SK-N-SH (cell line): Measurements from ENCODE around the gene MYPOP. TPM values are rescaled to one million over a fixed set of nuclear protein-coding genes. Genes with fewer than 3 reads are reported as not detected.

ENCODE experiments used
- CTCF ChIA-PET: fragments of 300-600, 350-600 bp; formaldehyde crosslinking; extraction: SDS; loops from one replicate; lab custom pipeline; 2021; lab: Yijun Ruan, JAX
- POLR2A ChIA-PET: fragments of 350-600 bp; sonication (Branson Sonifier 250); formaldehyde crosslinking; extraction: SDS; loops from one replicate; lab custom pipeline; 2020; ENCODE audit warnings: antibody characterized with exemption, inconsistent platforms; lab: Yijun Ruan, JAX
- DNase-seq: peaks from one replicate; pipeline ENCODE4 v3.0.0; 2012
- H2AFZ ChIP-seq: fragments of 200-600 bp; sonication (generic); 2 replicates; pipeline ENCODE4 v1.8.1; 2016; ENCODE audit warnings: antibody characterized with exemption, mild to moderate bottlenecking, low read depth
- H3F3A ChIP-seq: fragments of 200-600 bp; sonication (generic); replicated peaks from 2 replicates; pipeline ENCODE3; 2016; ENCODE audit warnings: antibody characterized with exemption, mild to moderate bottlenecking; ENCODE audit not compliant: insufficient read depth
- H3K27ac ChIP-seq, 2 experiments: fragments of 200-500 bp in 1 of 2; fragments of 200-600 bp in 1 of 2; sonication (Bioruptor generic) in 1 of 2; sonication (generic), shearing (Covaris generic) in 1 of 2; 2 replicates each; pipeline versions ENCODE4 v1.5.1 to v1.6.1; 2014 to 2016; ENCODE audit warnings: low read depth in 2 of 2, inconsistent platforms in 1 of 2, low read length in 1 of 2, mild to moderate bottlenecking in 1 of 2, mixed read lengths in 1 of 2
- H3K27me3 ChIP-seq: fragments of 200-600 bp; sonication (generic), shearing (Covaris generic); 2 replicates; pipeline ENCODE4 v1.6.1; 2016; ENCODE audit warnings: mixed run types; ENCODE audit not compliant: insufficient read depth
- H3K36me3 ChIP-seq, 2 experiments: fragments of 200-500 bp in 1 of 2; fragments of 200-600 bp in 1 of 2; sonication (Bioruptor generic) in 1 of 2; sonication (generic) in 1 of 2; replicated peaks in 1 of 2; 2 replicates each; pipeline versions ENCODE3 to v1.5.1; 2014 to 2016; ENCODE audit warnings: low read length in 1 of 2, mild to moderate bottlenecking in 1 of 2; ENCODE audit not compliant: insufficient read depth in 2 of 2, control insufficient read depth in 1 of 2
- H3K4me1 ChIP-seq, 2 experiments: fragments of 200-500 bp in 1 of 2; fragments of 200-600 bp in 1 of 2; sonication (Bioruptor generic) in 1 of 2; sonication (generic), shearing (Covaris generic) in 1 of 2; 2 replicates each; pipeline versions ENCODE4 v1.5.1 to v1.6.1; 2014 to 2016; ENCODE audit warnings: low read depth in 1 of 2, low read length in 1 of 2, mixed run types in 1 of 2; ENCODE audit not compliant: insufficient read depth in 2 of 2, control insufficient read depth in 1 of 2
- H3K4me2 ChIP-seq: fragments of 200-600 bp; sonication (generic), shearing (Covaris generic); 2 replicates; pipeline ENCODE4 v1.6.1; 2017; ENCODE audit warnings: mixed run types
- H3K4me3 ChIP-seq, 2 experiments: fragments of 200-500 bp in 1 of 2; fragments of 200-600 bp in 1 of 2; sonication (Bioruptor generic) in 1 of 2; sonication (generic), shearing (Covaris generic) in 1 of 2; 2 replicates each; pipeline versions ENCODE4 v1.5.1 to v1.8.1; 2014 to 2016; ENCODE audit warnings: low read depth in 2 of 2, inconsistent platforms in 1 of 2, low read length in 1 of 2, mild to moderate bottlenecking in 1 of 2, mixed read lengths in 1 of 2, moderate library complexity in 1 of 2
- H3K79me2 ChIP-seq: fragments of 200-600 bp; sonication (generic); 2 replicates; pipeline ENCODE4 v1.8.1; 2017; ENCODE audit warnings: mild to moderate bottlenecking; ENCODE audit not compliant: insufficient read depth
- H3K9ac ChIP-seq: fragments of 200-600 bp; sonication (generic); 2 replicates; pipeline ENCODE4 v1.6.1; 2017; ENCODE audit warnings: mixed run types
- H3K9me2 ChIP-seq: fragments of 200-600 bp; sonication (generic); 2 replicates; pipeline ENCODE4 v1.6.1; 2017; ENCODE audit warnings: mixed run types
- H3K9me3 ChIP-seq: fragments of 200-600 bp; sonication (generic); 2 replicates; pipeline ENCODE4 v1.6.1; 2017; ENCODE audit warnings: mixed run types, mild to moderate bottlenecking, moderate library complexity
- H4K20me1 ChIP-seq: fragments of 200-600 bp; sonication (generic); 2 replicates; pipeline ENCODE4 v1.6.1; 2017; ENCODE audit warnings: mild to moderate bottlenecking, mixed run types; ENCODE audit not compliant: insufficient read depth
- EP300 ChIP-seq, 2 experiments: IDR thresholded peaks; 2 replicates each; pipeline versions ENCODE4 v1.4.0 to v1.6.1; 2012; ENCODE audit warnings: borderline replicate concordance in 1 of 2, low read depth in 1 of 2, low read length in 1 of 2
- EZH2phosphoT487 ChIP-seq: fragments of 200-600 bp; sonication (generic); IDR thresholded peaks from 2 replicates; pipeline ENCODE4 v1.6.1; 2017; ENCODE audit warnings: low read depth, mixed run types, mild to moderate bottlenecking, antibody characterized with exemption, moderate library complexity, borderline replicate concordance
- FOSL2 ChIP-seq: IDR thresholded peaks from 2 replicates; pipeline ENCODE4 v1.4.0; 2012; ENCODE audit warnings: low read depth, mild to moderate bottlenecking, moderate library complexity, borderline replicate concordance
- FOXJ3 ChIP-seq: sonication (generic); formaldehyde crosslinking; IDR thresholded peaks from 2 replicates; pipeline ENCODE4 v1.5.1; 2020; ENCODE audit warnings: mild to moderate bottlenecking, missing genetic modification reagents
- GABPA ChIP-seq: IDR thresholded peaks from 2 replicates; pipeline ENCODE4 v1.4.0; 2012; ENCODE audit warnings: low read depth, mild to moderate bottlenecking
- NFIC ChIP-seq: IDR thresholded peaks from 2 replicates; pipeline ENCODE4 v1.4.0; 2012; ENCODE audit warnings: borderline replicate concordance
- NRF1 ChIP-seq: IDR thresholded peaks from 2 replicates; pipeline ENCODE4 v1.6.1; 2012; ENCODE audit warnings: low read depth, mild to moderate bottlenecking, low read length
- RAD21 ChIP-seq: IDR thresholded peaks from 2 replicates; pipeline ENCODE4 v1.6.1; 2012; ENCODE audit warnings: mild to moderate bottlenecking, low read length
- RFX5 ChIP-seq: IDR thresholded peaks from 2 replicates; pipeline ENCODE4 v1.6.1; 2012; ENCODE audit warnings: mild to moderate bottlenecking, improper control_type of control experiment, low read length
- WGBS: methylation state at CpG from one replicate; pipeline ENCODE4 v1.1.6; 2017; ENCODE audit warnings: low lambda C conversion rate; 5-methylcytosine and 5-hydroxymethylcytosine counted together
- polyA plus RNA-seq, 3 experiments: library from polyadenylated mRNA; depleted of rRNA; stranded (reverse); fragments of >200 nt; gene quantifications; 2 replicates each; pipeline ENCODE4 v1.2.3, GENCODE V29; 2012
- TF ChIP-seq, protein P1 (sequence below): IDR thresholded peaks from 2 replicates; pipeline ENCODE4 v1.4.0; 2012; ENCODE audit warnings: low read depth
- TF ChIP-seq, protein P2 (sequence below): IDR thresholded peaks from 2 replicates; pipeline ENCODE4 v1.4.0; 2012; ENCODE audit warnings: low read depth, borderline replicate concordance

MYPOP gene, protein sequence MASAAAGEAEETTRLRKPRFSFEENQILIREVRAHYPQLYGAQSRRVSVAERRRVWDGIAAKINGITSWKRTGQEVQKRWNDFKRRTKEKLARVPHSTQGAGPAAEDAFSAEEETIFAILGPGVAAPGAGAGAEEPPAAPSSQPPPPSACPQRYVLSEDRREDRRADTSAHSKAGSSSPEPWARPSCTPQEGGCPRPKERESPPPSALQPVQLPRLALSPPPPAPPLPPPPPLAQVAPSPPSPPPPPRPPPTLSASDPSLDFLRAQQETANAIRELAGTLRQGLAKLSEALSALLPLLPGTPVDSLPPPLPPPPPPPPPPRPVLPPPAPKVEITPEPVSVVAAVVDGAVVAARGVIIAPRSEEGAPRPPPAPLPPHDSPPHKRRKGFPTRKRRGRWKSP
- 2.8 and 5.1 TPM in 2 replicates for polyA plus RNA-seq (2012; rRNA removed)
- 3.2 and 4.8 TPM in 2 replicates for polyA plus RNA-seq (2012; cell fraction: cytosol; rRNA removed)
- 11.0 and 16.2 TPM in 2 replicates for polyA plus RNA-seq (2012; cell fraction: nucleus; rRNA removed)

DNA sequence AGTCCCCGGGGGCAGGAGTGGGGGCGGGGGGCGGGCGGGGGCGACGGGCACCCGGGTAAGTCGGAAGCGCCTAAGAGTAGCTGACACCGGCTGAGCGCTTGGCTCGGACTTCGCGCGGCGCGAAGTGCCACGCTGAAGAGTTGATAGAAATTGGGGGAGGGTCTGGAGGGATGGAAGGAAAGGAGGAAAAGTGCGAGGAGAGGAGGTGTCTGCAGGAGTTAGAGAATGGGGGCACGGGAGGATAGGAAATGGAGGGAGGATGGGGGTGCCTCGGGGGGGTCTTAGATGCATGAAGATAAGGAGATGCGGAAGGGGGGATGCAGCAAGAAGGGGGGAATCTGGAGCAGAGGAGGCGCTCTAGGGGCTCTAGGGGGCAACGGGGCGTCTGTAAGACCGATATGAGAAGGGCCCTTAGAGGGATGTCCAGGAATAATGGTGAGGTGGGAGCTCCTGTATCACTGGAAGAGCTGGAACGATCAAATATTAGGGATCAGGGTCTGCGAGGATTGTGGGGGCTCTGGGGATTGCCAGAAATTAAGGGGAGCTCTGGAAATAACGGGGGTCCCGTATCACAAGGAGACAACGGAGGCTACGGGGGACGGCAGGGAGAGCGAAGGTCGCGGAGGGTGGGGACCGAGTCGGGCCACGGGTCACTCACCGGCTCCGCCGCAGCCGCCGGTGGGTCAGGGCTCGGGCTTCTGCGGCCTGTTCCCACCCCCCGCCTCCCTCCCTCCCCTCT lies at the start of gene MYPOP:
MYPOP (minus strand) TSS at position 702 of the 739 bp plus-strand sequence. CDS start 840 bp downstream, outside the sequence.
- peak within 1 kb of the TSS; percentile 80 to 91 for H3K27ac ChIP-seq
- no peak for TF ChIP-seq RAD21
- no peak for TF ChIP-seq NFIC
- no peak for TF ChIP-seq RFX5
- TF ChIP-seq EP300 (IDR thresholded peaks at IDR 0.05; ENCODE audit: borderline replicate concordance in 1 of 2, low read depth in 1 of 2, low read length in 1 of 2): no peak
- TF ChIP-seq, protein P1, sequence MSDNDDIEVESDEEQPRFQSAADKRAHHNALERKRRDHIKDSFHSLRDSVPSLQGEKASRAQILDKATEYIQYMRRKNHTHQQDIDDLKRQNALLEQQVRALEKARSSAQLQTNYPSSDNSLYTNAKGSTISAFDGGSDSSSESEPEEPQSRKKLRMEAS: no peak
- TF ChIP-seq, protein P2, sequence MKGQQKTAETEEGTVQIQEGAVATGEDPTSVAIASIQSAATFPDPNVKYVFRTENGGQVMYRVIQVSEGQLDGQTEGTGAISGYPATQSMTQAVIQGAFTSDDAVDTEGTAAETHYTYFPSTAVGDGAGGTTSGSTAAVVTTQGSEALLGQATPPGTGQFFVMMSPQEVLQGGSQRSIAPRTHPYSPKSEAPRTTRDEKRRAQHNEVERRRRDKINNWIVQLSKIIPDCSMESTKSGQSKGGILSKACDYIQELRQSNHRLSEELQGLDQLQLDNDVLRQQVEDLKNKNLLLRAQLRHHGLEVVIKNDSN: no peak
- TF ChIP-seq FOSL2: no peak
- TF ChIP-seq NRF1: no peak
- no peak for TF ChIP-seq GABPA
- TF ChIP-seq EZH2phosphoT487: no peak
- TF ChIP-seq, all 33 proteins: peak for 0
- CTCF ChIA-PET: interaction anchor here (0.9 to 3.7 kb wide), 12 partner anchors 10 to 127 kb away, joined by 3 to 15 read pairs (median 4); partner anchors contain the start of genes FOXA3, IRF2BP1 and SYMPK
- Histone ChIP-seq H2AFZ (peak within 1 kb of the TSS; percentile 84; the same call in 1 of the 2 replicates), H3K4me2 (peak within 1 kb of the TSS; percentile 88), H3K9me2 (no peaks in the 10 kb centered on the region), H4K20me1 (no peaks in the 10 kb centered on the region), H3K36me3 (peaks cover 3 to 20% of the 10 kb centered on the region in 2 experiments), H3F3A (peaks cover 13% of the 10 kb centered on the region), H3K9me3 (no peaks in the 10 kb centered on the region), H3K27me3 (no peaks in the 10 kb centered on the region), H3K9ac (peak within 1 kb of the TSS; percentile 76), H3K4me1 (peaks cover 0 to 8% of the 10 kb centered on the region in 2 experiments; a peak in 1 of 4 replicates), H3K4me3 (peak within 1 kb of the TSS; percentile 60 to 82), H3K79me2 (peaks cover 5% of the 10 kb centered on the region; the same call in 1 of the 2 replicates)
- WGBS: 2% methylated on average over 31 of the region's 47 CpGs
- POLR2A ChIA-PET: interaction anchor here (0.6 to 3.2 kb wide), 5 partner anchors 10 to 93 kb away, joined by 3 to 19 read pairs (median 5); partner anchors contain the start of genes CCDC61 and IRF2BP1
- DNase-seq: peak; percentile 59

DNA sequence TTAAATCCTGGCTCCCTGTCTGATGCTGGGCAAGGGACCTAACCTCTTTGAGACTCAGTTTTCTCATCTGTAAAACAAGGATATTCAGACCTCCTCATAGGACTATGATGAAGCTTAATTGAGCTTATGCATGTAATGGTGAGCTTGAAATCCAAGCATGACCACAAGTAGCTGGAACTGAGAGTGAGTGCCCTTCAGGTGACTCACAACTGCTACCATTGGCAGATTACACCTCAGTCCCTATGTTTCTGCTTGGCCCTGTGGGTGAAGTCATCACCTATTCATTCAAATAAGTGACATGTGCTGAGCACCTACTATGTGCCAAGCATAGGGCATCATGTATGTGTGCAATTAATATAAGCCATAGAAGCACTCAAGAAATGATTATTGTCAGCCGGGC lies 45.5 kb upstream of the MYPOP start:
- Histone ChIP-seq H3K4me1 (no peaks in the 10 kb centered on the region; a peak in 1 of 4 replicates), H2AFZ (no peak overlapping the region), H4K20me1 (no peaks in the 10 kb centered on the region), H3F3A (no peaks in the 10 kb centered on the region), H3K9me2 (no peaks in the 10 kb centered on the region), H3K27ac (no peak overlapping the region), H3K36me3 (peaks cover 0 to 32% of the 10 kb centered on the region in 2 experiments), H3K9ac (no peak overlapping the region), H3K4me2 (no peak overlapping the region), H3K79me2 (no peaks in the 10 kb centered on the region), H3K4me3 (no peak overlapping the region), H3K9me3 (no peaks in the 10 kb centered on the region), H3K27me3 (no peaks in the 10 kb centered on the region)
- ChIA-PET POLR2A (no interaction called here), CTCF (interaction anchor here (0.9 to 1.2 kb wide), 3 partner anchors 9 to 18 kb away, joined by 3 read pairs; no protein-coding TSS in a partner anchor)
- TF ChIP-seq FOSL2 (peak; percentile 36; the same call in 1 of the 2 replicates), FOXJ3 (no peak)
- whole genome bisulfite sequencing: 100% methylated on average over 1 of the region's 1 CpG
- no peak for DNase-seq
